ENCODE results near the gene MOK.

The MOK gene

GRCh38 chr14:102203382-102203781 lies 101.6 kb downstream of the MOK start:
- peaks cover 34% of the 10 kb centered on the region for H3K79me2 ChIP-seq
- no peak overlapping the region for H3K4me3 ChIP-seq (ENCODE audit: low read depth, low read length)
- H3K9me3 ChIP-seq (ENCODE audit: control insufficient read depth, low read length): no peaks in the 10 kb centered on the region
- H3K27me3 ChIP-seq (ENCODE audit: control insufficient read depth, insufficient read depth, low read length): no peaks in the 10 kb centered on the region
- no peak overlapping the region for H2AFZ ChIP-seq
- no peaks in the 10 kb centered on the region for H3K36me3 ChIP-seq (ENCODE audit: control insufficient read depth, insufficient read depth, low read length)
- no peaks in the 10 kb centered on the region for H3K4me1 ChIP-seq
- no peak overlapping the region for H3K9ac ChIP-seq
- no peak for TF ChIP-seq CTCF (IDR thresholded peaks at IDR 0.05)
- no peak overlapping the region for H3K4me2 ChIP-seq (ENCODE audit: low read length)
- no peak overlapping the region for H3K27ac ChIP-seq

GRCh38 chr14:102202944-102203343 lies 102.0 kb downstream of the MOK start:
- Histone ChIP-seq H3K27me3 (ENCODE audit: control insufficient read depth, insufficient read depth, low read length) (no peaks in the 10 kb centered on the region), H3K27ac (no peak overlapping the region), H3K79me2 (peaks cover 38% of the 10 kb centered on the region), H3K9me3 (ENCODE audit: control insufficient read depth, low read length) (no peaks in the 10 kb centered on the region), H3K4me3 (ENCODE audit: low read depth, low read length) (no peak overlapping the region), H3K9ac (no peak overlapping the region), H2AFZ (no peak overlapping the region), H3K4me1 (no peaks in the 10 kb centered on the region), H3K4me2 (ENCODE audit: low read length) (no peak overlapping the region), H3K36me3 (ENCODE audit: control insufficient read depth, insufficient read depth, low read length) (no peaks in the 10 kb centered on the region)
- TF ChIP-seq CTCF (IDR thresholded peaks at IDR 0.05): no peak

- no peaks in the 10 kb centered on the region for H3K9me3 ChIP-seq (ENCODE audit: control insufficient read depth, low read length)
- no peak overlapping the region for H3K9ac ChIP-seq
- H3K4me1 ChIP-seq: peaks cover 1% of the 10 kb centered on the region
- H3K4me3 ChIP-seq (ENCODE audit: low read depth, low read length): no peak overlapping the region
- no peak for TF ChIP-seq CTCF (IDR thresholded peaks at IDR 0.05)
- H3K27me3 ChIP-seq (ENCODE audit: control insufficient read depth, insufficient read depth, low read length): no peaks in the 10 kb centered on the region
- H3K36me3 ChIP-seq (ENCODE audit: control insufficient read depth, insufficient read depth, low read length): no peaks in the 10 kb centered on the region
- no peak overlapping the region for H3K27ac ChIP-seq
- H2AFZ ChIP-seq: no peak overlapping the region
- peaks cover 45% of the 10 kb centered on the region for H3K79me2 ChIP-seq
- no peak overlapping the region for H3K4me2 ChIP-seq (ENCODE audit: low read length)
These were observed 103.2 kb downstream of the MOK start for GRCh38 chr14:102201776-102202175.

DNA sequence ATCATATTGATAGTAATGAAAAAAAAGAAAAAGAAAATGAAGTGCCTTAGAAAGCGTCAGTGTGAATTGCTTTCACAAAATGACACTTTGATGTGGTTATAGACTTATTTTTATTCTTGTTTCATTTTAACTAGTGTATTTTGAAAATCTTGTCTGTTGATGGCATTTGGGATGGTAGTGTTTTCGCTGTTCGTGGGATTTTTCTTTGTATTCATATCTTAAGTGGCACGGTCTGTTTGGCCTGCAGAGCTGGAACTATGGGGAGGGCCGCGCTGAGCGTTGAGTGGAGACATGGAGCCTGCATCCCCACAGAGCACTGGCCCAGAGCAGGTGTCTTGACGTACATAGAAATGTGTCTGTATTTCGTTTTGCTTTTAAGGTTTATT lies 103.6 kb downstream of the MOK start:
- Histone ChIP-seq H3K36me3 (ENCODE audit: control insufficient read depth, insufficient read depth, low read length) (no peaks in the 10 kb centered on the region), H3K79me2 (peaks cover 45% of the 10 kb centered on the region), H3K27me3 (ENCODE audit: control insufficient read depth, insufficient read depth, low read length) (no peaks in the 10 kb centered on the region), H3K4me3 (ENCODE audit: low read depth, low read length) (no peak overlapping the region), H3K4me2 (ENCODE audit: low read length) (no peak overlapping the region), H3K4me1 (peaks cover 4% of the 10 kb centered on the region), H3K9me3 (ENCODE audit: control insufficient read depth, low read length) (no peaks in the 10 kb centered on the region), H3K27ac (no peak overlapping the region), H3K9ac (no peak overlapping the region), H2AFZ (no peak overlapping the region)
- no peak for TF ChIP-seq CTCF (IDR thresholded peaks at IDR 0.05)

- H3K27ac ChIP-seq: no peak overlapping the region
- TF ChIP-seq CTCF (IDR thresholded peaks at IDR 0.05): no peak
- H2AFZ ChIP-seq: no peak overlapping the region
- H3K4me3 ChIP-seq (ENCODE audit: low read depth, low read length): no peak overlapping the region
- peaks cover 4% of the 10 kb centered on the region for H3K4me1 ChIP-seq
- H3K9me3 ChIP-seq (ENCODE audit: control insufficient read depth, low read length): no peaks in the 10 kb centered on the region
- peaks cover 45% of the 10 kb centered on the region for H3K79me2 ChIP-seq
- H3K4me2 ChIP-seq (ENCODE audit: low read length): no peak overlapping the region
- no peak overlapping the region for H3K9ac ChIP-seq
- no peaks in the 10 kb centered on the region for H3K36me3 ChIP-seq (ENCODE audit: control insufficient read depth, insufficient read depth, low read length)
- no peaks in the 10 kb centered on the region for H3K27me3 ChIP-seq (ENCODE audit: control insufficient read depth, insufficient read depth, low read length)
These were observed 104.1 kb downstream of the MOK start for GRCh38 chr14:102200690-102201352.
